HG02870 (cell line): ENCODE data around the gene CFAP68.

Experiments used
- ATAC-seq: cut with Tn5 transposase; IDR thresholded peaks from one replicate; pipeline ENCODE4 v1.9.1; 2021; ENCODE audit warnings: mild to moderate bottlenecking, moderate library complexity; ENCODE audit not compliant: unreplicated experiment

CFAP68 gene

DNA sequence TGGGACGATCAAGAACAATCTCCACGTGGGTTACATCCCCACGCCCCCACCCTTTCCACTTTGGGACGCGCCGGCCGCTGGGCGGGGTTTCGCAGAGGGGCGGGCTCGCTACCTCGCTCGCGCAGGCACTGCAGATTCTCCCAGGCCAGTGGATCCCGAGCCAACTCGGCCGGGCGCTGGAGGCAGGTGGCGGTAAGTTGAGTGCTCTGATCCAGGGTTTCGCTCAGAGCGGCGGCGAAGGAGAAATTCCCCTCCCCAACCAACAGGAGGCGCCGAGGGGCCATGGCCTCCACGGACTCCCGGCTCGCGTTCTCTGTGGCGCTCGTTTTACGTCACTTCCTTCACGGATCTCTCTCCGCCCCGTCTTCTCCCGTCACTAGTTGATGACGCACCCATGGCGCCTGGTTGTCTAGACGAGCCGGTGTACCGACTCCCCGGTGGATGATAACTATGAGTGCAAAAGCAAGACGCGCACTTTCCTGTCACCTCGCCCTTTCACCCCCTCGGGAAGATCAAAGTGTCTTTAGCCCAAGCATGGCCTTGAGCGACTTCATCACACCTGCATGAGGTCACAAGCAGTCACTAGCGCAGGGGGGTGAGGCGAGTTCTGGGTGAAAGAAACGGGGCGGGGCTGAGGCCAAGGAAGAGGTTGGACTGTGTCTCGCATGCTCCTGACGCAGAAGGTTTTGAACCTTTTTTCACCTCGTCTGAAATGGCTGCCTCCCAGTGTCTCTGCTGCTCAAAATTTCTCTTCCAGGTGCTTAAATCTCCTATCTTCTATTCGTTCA lies at the start of gene CFAP68, which contains the start of gene FDXACB1:
Gene CFAP68 (plus strand): TSS at position 693 of the 788 bp plus-strand sequence. CDS start 20 bp downstream, at position 713.
Gene FDXACB1 (minus strand): TSS at position 317 of the 788 bp plus-strand sequence. CDS start 33 bp downstream, at position 284.
- peak; percentile 85 for ATAC-seq

DNA sequence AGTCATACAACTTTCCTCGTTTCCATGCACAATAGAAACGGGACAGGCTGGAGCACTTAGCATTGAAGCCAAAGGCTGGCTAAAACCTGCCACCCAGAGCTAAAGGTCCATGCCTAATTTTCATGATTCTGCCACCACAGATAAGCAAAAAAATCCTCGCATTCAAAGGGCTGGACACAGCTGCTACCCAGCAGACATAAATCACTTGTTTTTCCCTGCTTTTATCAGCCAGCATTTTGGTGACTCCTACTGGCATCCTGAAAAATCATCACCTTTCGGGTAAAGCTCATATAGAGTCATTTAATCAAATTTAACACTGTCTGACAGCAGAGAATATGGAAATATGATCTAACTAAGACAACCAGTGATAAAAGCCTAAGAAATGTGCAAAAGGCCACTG lies 45.8 kb upstream of the CFAP68 start:
- no peak for ATAC-seq

- no peak for ATAC-seq
These were observed 44.7 kb upstream of the CFAP68 start for GRCh38 chr11:111834432-111835163.

DNA sequence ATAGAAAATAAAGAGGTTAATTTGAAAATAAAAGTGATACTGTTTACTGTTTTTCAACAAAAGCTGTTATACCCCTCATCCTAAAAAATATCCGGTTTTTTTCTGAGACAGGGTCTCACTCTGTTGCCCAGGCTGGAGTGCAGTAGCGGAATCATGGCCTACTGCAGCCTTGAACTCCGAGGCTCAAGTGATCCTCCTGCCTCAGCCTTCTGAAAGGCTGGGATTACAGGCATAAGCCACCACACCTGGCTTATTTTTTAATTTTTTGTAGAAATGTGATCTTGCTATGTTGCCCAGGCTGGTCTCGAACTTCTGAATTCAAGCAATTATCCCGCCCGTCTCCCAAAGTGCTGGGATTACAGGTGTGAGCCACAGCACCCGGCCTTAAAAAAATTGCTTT lies 43.7 kb upstream of the CFAP68 start:
- ATAC-seq = no peak

- ATAC-seq = no peak
These were observed 43.2 kb upstream of the CFAP68 start for GRCh38 chr11:111836162-111836561.

DNA sequence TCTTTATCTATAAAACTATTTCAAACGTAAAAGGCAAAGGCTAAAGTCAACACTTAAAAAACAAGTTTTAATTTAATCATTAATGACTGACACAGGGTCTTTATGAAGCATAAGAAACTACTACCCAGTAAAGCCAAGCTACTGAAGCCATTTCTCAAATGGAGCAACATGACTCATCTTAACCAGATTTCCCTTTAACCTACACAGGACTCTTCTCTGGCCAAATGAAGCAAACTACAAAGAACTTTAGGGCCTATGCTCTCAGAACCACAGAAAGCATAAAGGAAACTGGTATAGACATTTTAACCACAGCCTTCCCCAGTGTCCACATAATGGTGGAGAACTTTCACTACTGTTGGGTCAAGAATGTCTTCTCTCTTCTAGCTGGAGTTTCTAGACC lies 42.6 kb upstream of the CFAP68 start:
- peak; percentile 73 for ATAC-seq

- no peak for ATAC-seq
These were observed 41.9 kb upstream of the CFAP68 start for GRCh38 chr11:111837366-111837891.

DNA sequence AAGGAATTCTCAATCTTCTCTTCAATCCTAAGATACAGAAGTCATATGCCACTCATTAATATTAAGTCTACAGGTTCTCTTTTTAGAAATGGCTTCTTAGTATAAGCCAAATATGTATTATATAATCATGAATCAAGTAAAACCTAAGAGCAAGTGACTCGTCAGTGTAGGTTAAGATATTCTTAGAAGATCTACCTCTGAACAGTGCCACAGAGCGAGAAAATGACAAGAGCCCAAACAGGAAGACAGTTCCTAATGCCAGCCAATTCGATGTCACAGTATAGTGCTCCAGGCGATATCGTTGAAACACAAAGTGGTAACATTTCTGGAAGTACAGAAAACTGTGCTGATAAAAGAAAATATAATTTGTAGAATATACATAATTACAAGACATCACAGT lies 41.3 kb upstream of the CFAP68 start:
- no peak for ATAC-seq

DNA sequence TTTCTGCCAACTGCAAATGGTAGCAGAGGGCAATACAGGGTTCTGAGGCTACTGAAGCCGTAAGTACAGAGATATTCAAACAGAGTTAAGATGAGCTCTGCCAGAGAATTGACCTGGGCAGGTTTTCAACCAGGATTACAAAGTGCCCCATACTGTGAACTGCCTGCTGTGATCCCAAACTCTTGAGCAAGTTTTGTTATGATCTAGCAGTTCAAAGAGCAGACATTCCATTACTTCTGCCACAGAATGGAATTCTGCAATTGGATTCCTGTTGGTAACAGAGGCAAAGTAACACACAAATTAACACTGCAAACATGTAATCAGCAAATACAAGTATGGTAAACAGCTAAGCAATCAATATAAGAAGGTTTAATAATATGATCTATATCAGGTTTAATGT lies 39.2 kb upstream of the CFAP68 start:
- ATAC-seq = no peak

- peak; percentile 50 for ATAC-seq
These were observed 37.8 kb upstream of the CFAP68 start for GRCh38 chr11:111841370-111842053.

DNA sequence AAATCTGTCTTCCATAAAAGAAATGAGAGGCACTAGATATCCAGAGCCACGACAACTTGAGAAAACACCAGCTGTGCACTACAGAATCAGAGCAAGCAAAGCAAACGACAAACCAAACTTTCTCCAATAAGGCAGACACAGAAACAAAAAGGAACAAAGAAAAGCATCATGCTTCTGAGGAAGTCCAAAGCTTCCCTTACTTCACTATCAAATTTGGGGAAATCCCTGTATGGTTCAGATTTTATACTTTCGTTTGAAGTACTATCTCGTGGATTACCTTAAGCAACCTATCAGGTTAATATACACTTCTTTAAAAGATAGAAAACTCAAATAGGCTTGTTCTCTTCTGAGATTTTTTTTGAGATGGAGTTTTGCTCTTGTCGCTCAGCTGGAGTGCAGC lies 35.7 kb upstream of the CFAP68 start:
- no peak for ATAC-seq

GRCh38 chr11:111845276-111846028 lies 33.9 kb upstream of the CFAP68 start:
- ATAC-seq = no peak

DNA sequence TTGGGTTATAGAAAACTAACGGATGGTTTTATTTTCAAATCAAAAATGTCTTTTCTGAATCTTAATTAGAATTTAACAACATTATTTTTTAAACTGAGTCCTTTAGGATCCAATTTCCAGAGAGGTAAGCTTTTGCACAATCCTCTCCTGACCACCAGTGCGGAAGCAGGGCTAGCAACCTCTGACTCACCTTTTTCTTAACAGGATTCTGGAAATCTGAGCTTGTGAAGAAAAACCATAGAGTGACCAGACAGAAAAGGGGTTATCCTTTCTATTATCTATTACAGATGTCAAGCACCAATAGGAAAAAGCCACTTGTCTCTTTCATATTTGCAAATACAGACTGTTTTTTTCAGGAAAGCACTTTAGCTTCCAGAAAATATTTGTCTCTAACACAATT lies 33.3 kb upstream of the CFAP68 start:
- no peak for ATAC-seq

GRCh38 chr11:111846636-111847035 lies 32.7 kb upstream of the CFAP68 start:
- ATAC-seq = no peak

DNA sequence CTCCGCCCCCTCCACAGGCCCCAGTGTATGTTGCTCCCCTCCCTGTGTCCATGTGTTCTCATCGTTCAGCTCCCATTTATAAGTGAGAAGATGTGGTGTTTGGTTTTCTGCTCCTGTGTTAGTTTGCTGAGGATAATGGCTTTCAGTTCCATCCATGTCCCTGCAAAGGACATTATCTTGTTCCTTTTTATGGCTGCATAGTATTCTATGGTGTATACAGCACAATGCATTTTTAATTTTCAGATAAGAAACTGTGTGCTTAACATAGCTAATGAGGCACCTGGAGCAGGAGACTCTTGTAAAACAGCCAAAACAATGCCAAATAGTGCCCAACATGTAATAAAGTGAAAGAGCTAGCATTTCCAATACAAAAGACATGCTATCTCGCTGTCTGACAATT lies 29.7 kb upstream of the CFAP68 start:
- ATAC-seq = no peak

- no peak for ATAC-seq
These were observed 28.3 kb upstream of the CFAP68 start for GRCh38 chr11:111851067-111851466.

DNA sequence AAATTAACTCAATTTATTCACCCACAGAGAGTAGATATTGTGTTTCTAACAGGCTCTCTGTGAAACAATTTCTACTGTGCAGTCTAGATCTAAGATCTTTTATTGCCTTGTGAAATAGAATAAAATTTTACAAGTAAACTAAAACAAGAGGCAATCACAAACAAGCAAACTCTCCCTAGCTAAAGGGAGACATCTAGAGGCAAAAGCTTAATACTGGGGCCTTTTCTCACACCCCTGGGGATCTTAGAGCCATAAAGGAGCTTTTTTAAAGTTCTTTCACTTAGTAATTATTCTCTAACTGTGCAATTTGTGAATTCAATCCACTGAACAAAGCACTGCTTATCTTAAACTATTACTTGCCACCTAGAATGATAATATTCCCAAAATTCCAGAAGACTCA lies 27.7 kb upstream of the CFAP68 start:
- ATAC-seq = no peak

- ATAC-seq = no peak
These were observed 27.2 kb upstream of the CFAP68 start for GRCh38 chr11:111852103-111852502.

GRCh38 chr11:111855506-111855905 lies 23.8 kb upstream of the CFAP68 start:
- no peak for ATAC-seq

DNA sequence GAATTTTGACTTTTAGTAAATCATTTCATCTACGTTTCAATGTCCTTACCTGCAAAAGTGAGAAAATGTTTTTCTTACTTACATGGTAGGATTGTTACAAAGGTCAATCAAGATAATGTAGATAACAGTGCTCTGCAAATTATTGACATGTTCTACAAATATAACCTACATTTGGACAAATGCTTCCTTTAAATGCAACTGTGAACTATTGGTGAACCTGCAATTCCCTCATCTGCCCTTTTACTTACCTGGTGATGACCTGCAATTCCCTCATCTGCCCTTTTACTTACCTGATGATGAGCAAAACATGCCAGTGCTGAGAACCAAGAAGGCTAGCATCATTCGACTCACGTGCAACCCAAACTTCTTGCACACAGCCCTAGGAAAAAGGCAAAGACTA lies 19.1 kb upstream of the CFAP68 start:
- ATAC-seq = no peak

DNA sequence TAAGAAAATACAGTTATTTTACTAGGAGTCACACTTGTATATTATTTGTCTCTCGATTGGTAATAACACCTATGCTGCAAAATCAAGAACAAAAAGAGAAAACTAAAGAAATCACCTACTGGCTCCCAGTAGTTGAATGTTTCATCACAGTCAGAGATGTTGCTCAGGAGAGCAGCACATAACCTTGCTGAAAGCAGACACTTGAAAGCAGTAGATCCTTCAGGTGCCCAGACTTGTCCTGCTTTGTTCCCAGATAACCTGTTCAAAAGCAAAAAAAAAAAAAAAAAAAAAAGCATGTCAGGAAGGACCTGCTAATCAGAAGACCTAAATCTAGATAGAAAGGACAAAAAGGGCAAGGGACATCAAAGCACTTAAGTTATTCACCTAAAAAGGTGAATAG lies 9.2 kb upstream of the CFAP68 start:
- ATAC-seq = no peak
